IPS-18a (cell line): ENCODE data around the gene CHMP1A.

ENCODE experiments used
- H3K27ac ChIP-seq: one replicate; pipeline ENCODE4 v1.5.1; 2013; ENCODE audit warnings: low read length
- H3K27me3 ChIP-seq: one replicate; pipeline ENCODE4 v1.6.1; 2013; ENCODE audit warnings: mild to moderate bottlenecking, low read length; ENCODE audit not compliant: control insufficient read depth, insufficient read depth
- H3K36me3 ChIP-seq: one replicate; pipeline ENCODE4 v1.6.1; 2013; ENCODE audit warnings: low read depth, low read length; ENCODE audit not compliant: control insufficient read depth
- H3K4me1 ChIP-seq: one replicate; pipeline ENCODE4 v1.6.1; 2013; ENCODE audit warnings: low read depth, low read length; ENCODE audit not compliant: control insufficient read depth
- H3K4me3 ChIP-seq: one replicate; pipeline ENCODE4 v1.5.1; 2013; ENCODE audit warnings: low read length
- H3K9ac ChIP-seq: one replicate; pipeline ENCODE4 v1.6.1; 2013; ENCODE audit warnings: mild to moderate bottlenecking, low read length, moderate library complexity
- H3K9me3 ChIP-seq: one replicate; pipeline ENCODE4 v1.6.1; 2013; ENCODE audit warnings: low read depth, low read length; ENCODE audit not compliant: control insufficient read depth

CHMP1A gene

GRCh38 chr16:89595330-89596060 is 62.0 kb downstream of the CHMP1A start:
- Histone ChIP-seq H3K4me3 (no peak overlapping the region), H3K36me3 (no peaks in the 10 kb centered on the region), H3K27me3 (no peaks in the 10 kb centered on the region), H3K4me1 (no peaks in the 10 kb centered on the region), H3K27ac (no peak overlapping the region), H3K9ac (no peak overlapping the region), H3K9me3 (no peaks in the 10 kb centered on the region)
